Vagina (tissue), 2 donors: ENCODE data around the gene HAUS7. TPM values are rescaled to one million over a fixed set of nuclear protein-coding genes. Genes with fewer than 3 reads are reported as not detected.

Experiments
- DNase-seq, 2 donors: peaks; one replicate each; pipeline ENCODE4 v3.0.0-alpha.2; 2017; ENCODE audit errors: extremely low spot score in 2 of 2
- H3K27ac ChIP-seq: fragments of 200-600 bp; sonication (generic); one replicate; pipeline ENCODE4 v1.5.1; 2019
- H3K27me3 ChIP-seq: fragments of 200-600 bp; sonication (generic); one replicate; pipeline ENCODE4 v1.5.1; 2019
- H3K36me3 ChIP-seq, 2 donors: fragments of 200-600 bp; sonication (generic); one replicate each; pipeline ENCODE4 v1.5.1; 2017 to 2019
- H3K4me1 ChIP-seq: fragments of 200-600 bp; sonication (generic); one replicate; pipeline ENCODE4 v1.5.1; 2019
- H3K4me3 ChIP-seq, 2 donors: fragments of 200-600 bp; sonication (generic); 1 replicate in 1 of 2; 2 replicates in 1 of 2; pipeline ENCODE4 v1.5.1; 2016 to 2019
- H3K9me3 ChIP-seq: fragments of 200-600 bp; sonication (generic); one replicate; pipeline ENCODE4 v1.5.1; 2019
- CTCF ChIP-seq, 3 experiments: fragments of 450-650 bp in 2 of 3; fragments of 200-600 bp in 1 of 3; sonication (generic) in 1 of 3; IDR thresholded peaks; one replicate each; pipeline ENCODE4 v1.5.1; 2017 to 2019; ENCODE audit warnings: antibody characterized with exemption in 3 of 3, mild to moderate bottlenecking in 2 of 3, moderate library complexity in 2 of 3
- POLR2A ChIP-seq, 2 donors: fragments of 450-650 bp; IDR thresholded peaks; one replicate each; pipeline ENCODE4 v1.6.1; 2017; ENCODE audit warnings: antibody characterized with exemption in 2 of 2, mild to moderate bottlenecking in 2 of 2, moderate library complexity in 2 of 2
- POLR2AphosphoS5 ChIP-seq, 2 donors: sonication (generic); formaldehyde crosslinking; IDR thresholded peaks; one replicate each; pipeline ENCODE4 v1.9.0; 2017; ENCODE audit warnings: antibody characterized with exemption in 2 of 2, mild to moderate bottlenecking in 2 of 2, low read depth in 1 of 2; ENCODE audit not compliant: insufficient read depth in 1 of 2
- intact Hi-C: fragments of 100-400 bp; cut with DNase I; formaldehyde crosslinking; loops from one replicate; pipeline ENCODE4 v1.15.1; 2023
- total RNA-seq: library from RNA; depleted of rRNA; stranded (reverse); fragments of >200 nt; gene quantifications from one replicate; pipeline ENCODE4 v1.2.3, GENCODE V29; 2016

HAUS7 gene
- total RNA-seq, 1 donor from 2014 or later, result 17.7 TPM

DNA sequence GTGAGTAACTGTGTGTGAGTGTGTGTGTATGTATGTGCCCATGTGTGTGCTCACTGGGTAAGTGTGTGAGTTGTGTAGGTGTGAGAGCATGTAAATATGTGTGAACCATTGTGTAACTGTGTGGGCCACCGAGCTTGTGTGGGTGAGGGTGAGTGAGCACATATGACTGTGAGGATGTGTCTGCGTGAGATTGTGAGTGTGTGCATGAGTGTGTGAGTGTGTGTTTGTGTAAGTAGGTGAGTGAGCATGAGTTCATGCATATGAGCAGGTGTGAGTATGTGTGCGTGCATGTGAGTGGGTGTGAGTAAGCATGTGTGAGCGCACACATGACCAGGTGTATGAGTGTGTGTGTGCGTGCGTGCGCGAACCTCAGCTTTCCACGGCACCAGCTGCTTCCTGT is 45.7 kb upstream of the HAUS7 start:
- intact Hi-C loops, result no loop called here

GRCh38 chrX:153515435-153515834 is 45.1 kb upstream of the HAUS7 start:
- Histone ChIP-seq H3K4me3 (no peak overlapping the region), H3K36me3 (no peaks in the 10 kb centered on the region), H3K27me3 (no peaks in the 10 kb centered on the region), H3K9me3 (no peaks in the 10 kb centered on the region), H3K4me1 (no peaks in the 10 kb centered on the region), H3K27ac (no peak overlapping the region)
- no peak for TF ChIP-seq POLR2AphosphoS5 (IDR thresholded peaks at IDR 0.05; ENCODE audit: insufficient read depth in 1 of 2, low read depth in 1 of 2)
- TF ChIP-seq CTCF (IDR thresholded peaks at IDR 0.05), result no peak
- no peak for TF ChIP-seq POLR2A (IDR thresholded peaks at IDR 0.05)
- intact Hi-C loops, result no loop called here
- no peak for DNase-seq

More for the DNA sequence above, 45.7 kb upstream of the HAUS7 start:
- Histone ChIP-seq H3K4me1 (no peaks in the 10 kb centered on the region), H3K36me3 (no peaks in the 10 kb centered on the region), H3K9me3 (no peaks in the 10 kb centered on the region), H3K4me3 (no peak overlapping the region), H3K27me3 (no peaks in the 10 kb centered on the region), H3K27ac (no peak overlapping the region)
- TF ChIP-seq POLR2AphosphoS5 (IDR thresholded peaks at IDR 0.05; ENCODE audit: insufficient read depth in 1 of 2, low read depth in 1 of 2) (no peak), CTCF (IDR thresholded peaks at IDR 0.05) (no peak), POLR2A (IDR thresholded peaks at IDR 0.05) (no peak)
- DNase-seq, result no peak

DNA sequence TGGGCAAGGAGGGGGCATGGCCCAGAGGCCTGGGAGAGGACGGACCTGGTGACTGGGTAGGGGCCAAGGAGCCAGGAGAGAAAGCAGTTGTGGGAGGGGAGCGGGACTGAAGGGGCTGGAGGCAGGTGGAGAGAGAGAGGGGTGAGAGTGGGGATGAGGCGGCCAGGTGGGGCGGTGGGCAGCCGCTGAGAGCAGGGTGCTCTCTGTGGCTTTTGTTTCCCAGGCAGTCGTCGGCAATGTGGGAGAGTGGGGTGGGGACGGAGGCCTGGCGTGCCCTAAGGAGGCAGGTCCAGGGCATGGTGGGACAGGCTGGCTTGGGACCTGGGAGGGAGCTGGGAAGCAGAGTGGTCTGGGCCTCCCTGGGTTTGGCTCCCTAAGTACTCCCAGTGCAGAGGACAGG is 43.9 kb upstream of the HAUS7 start:
- Histone ChIP-seq H3K36me3 (no peaks in the 10 kb centered on the region), H3K4me1 (no peaks in the 10 kb centered on the region), H3K9me3 (no peaks in the 10 kb centered on the region), H3K4me3 (no peak overlapping the region), H3K27me3 (no peaks in the 10 kb centered on the region), H3K27ac (no peak overlapping the region)
- no peak for TF ChIP-seq POLR2A (IDR thresholded peaks at IDR 0.05)
- no peak for TF ChIP-seq POLR2AphosphoS5 (IDR thresholded peaks at IDR 0.05; ENCODE audit: insufficient read depth in 1 of 2, low read depth in 1 of 2)
- DNase-seq, result no peak
- intact Hi-C loops, result no loop called here

GRCh38 chrX:153513265-153513664 is 42.9 kb upstream of the HAUS7 start:
- DNase-seq, result no peak
- Histone ChIP-seq H3K4me3 (no peak overlapping the region), H3K9me3 (no peaks in the 10 kb centered on the region), H3K27ac (no peak overlapping the region), H3K27me3 (no peaks in the 10 kb centered on the region), H3K4me1 (no peaks in the 10 kb centered on the region), H3K36me3 (no peaks in the 10 kb centered on the region)
- intact Hi-C loops, result no loop called here
- no peak for TF ChIP-seq CTCF (IDR thresholded peaks at IDR 0.05)
- no peak for TF ChIP-seq POLR2AphosphoS5 (IDR thresholded peaks at IDR 0.05; ENCODE audit: insufficient read depth in 1 of 2, low read depth in 1 of 2)
- no peak for TF ChIP-seq POLR2A (IDR thresholded peaks at IDR 0.05)

GRCh38 chrX:153512501-153512893 is 42.1 kb upstream of the HAUS7 start:
- intact Hi-C loops, result no loop called here
- Histone ChIP-seq H3K4me1 (no peaks in the 10 kb centered on the region), H3K27me3 (no peaks in the 10 kb centered on the region)

More at GRCh38 chrX:153512501-153512893, 42.1 kb upstream of the HAUS7 start:
- DNase-seq, result no peak
- Histone ChIP-seq H3K36me3 (no peaks in the 10 kb centered on the region), H3K27ac (no peak overlapping the region), H3K9me3 (no peaks in the 10 kb centered on the region), H3K4me3 (no peak overlapping the region)
- no peak for TF ChIP-seq POLR2A (IDR thresholded peaks at IDR 0.05)
- TF ChIP-seq POLR2AphosphoS5 (IDR thresholded peaks at IDR 0.05; ENCODE audit: insufficient read depth in 1 of 2, low read depth in 1 of 2), result no peak
- no peak for TF ChIP-seq CTCF (IDR thresholded peaks at IDR 0.05)
